Endothelial cell (in vitro differentiated cells): ENCODE measurements around the gene MCTP1. TPM values are rescaled to one million over a fixed set of nuclear protein-coding genes. Genes with fewer than 3 reads are reported as not detected.

Experiments
- DNase-seq: peaks from one replicate; pipeline ENCODE4 v3.0.0; 2021; ENCODE audit warnings: low spot score
- H3K27ac Mint-ChIP-seq: one replicate; pipeline ENCODE4 v1.8.0; 2021; ENCODE audit warnings: mixed read lengths, inconsistent platforms; ENCODE audit not compliant: unreplicated experiment
- H3K27me3 Mint-ChIP-seq: one replicate; pipeline ENCODE4 v1.8.0; 2021; ENCODE audit warnings: mild to moderate bottlenecking, moderate library complexity, mixed read lengths, inconsistent platforms; ENCODE audit not compliant: unreplicated experiment
- H3K36me3 Mint-ChIP-seq: one replicate; pipeline ENCODE4 v1.8.0; 2021; ENCODE audit warnings: mild to moderate bottlenecking, low read depth, mixed read lengths, inconsistent platforms; ENCODE audit not compliant: unreplicated experiment
- H3K4me1 Mint-ChIP-seq: one replicate; pipeline ENCODE4 v1.8.0; 2021; ENCODE audit warnings: mild to moderate bottlenecking, mixed read lengths, inconsistent platforms; ENCODE audit not compliant: unreplicated experiment
- H3K4me3 Mint-ChIP-seq: one replicate; pipeline ENCODE4 v1.8.0; 2021; ENCODE audit warnings: mild to moderate bottlenecking, mixed read lengths, inconsistent platforms; ENCODE audit not compliant: unreplicated experiment
- H3K9me3 Mint-ChIP-seq: one replicate; pipeline ENCODE4 v1.8.0; 2021; ENCODE audit warnings: mixed read lengths, inconsistent platforms; ENCODE audit not compliant: unreplicated experiment
- total RNA-seq: library from RNA; stranded (reverse); fragmentation: NEBNext Ultra II Directional; extraction: Animal tissue kit (Norgen Biotek cat#: 25700); gene quantifications from one replicate; pipeline ENCODE4 v1.2.1, GENCODE V29; 2021; ENCODE audit not compliant: unreplicated experiment
- TF ChIP-seq, protein P1 (sequence below): fragments of 200-600 bp; sonication (generic); IDR thresholded peaks from one replicate; pipeline ENCODE4 v1.5.0; 2021; ENCODE audit warnings: antibody characterized with exemption; ENCODE audit not compliant: unreplicated experiment

MCTP1 gene
- total RNA-seq, 1 donor from 2014 or later: 2.2 TPM

GRCh38 chr5:95194856-95195255, 90.0 kb downstream of the MCTP1 start:
- Mint-ChIP-seq H3K9me3 (no peaks in the 10 kb centered on the region), H3K36me3 (no peaks in the 10 kb centered on the region), H3K27me3 (peaks cover 2% of the 10 kb centered on the region), H3K4me3 (no peak overlapping the region), H3K4me1 (no peaks in the 10 kb centered on the region), H3K27ac (no peak overlapping the region)
- TF ChIP-seq, protein P1, sequence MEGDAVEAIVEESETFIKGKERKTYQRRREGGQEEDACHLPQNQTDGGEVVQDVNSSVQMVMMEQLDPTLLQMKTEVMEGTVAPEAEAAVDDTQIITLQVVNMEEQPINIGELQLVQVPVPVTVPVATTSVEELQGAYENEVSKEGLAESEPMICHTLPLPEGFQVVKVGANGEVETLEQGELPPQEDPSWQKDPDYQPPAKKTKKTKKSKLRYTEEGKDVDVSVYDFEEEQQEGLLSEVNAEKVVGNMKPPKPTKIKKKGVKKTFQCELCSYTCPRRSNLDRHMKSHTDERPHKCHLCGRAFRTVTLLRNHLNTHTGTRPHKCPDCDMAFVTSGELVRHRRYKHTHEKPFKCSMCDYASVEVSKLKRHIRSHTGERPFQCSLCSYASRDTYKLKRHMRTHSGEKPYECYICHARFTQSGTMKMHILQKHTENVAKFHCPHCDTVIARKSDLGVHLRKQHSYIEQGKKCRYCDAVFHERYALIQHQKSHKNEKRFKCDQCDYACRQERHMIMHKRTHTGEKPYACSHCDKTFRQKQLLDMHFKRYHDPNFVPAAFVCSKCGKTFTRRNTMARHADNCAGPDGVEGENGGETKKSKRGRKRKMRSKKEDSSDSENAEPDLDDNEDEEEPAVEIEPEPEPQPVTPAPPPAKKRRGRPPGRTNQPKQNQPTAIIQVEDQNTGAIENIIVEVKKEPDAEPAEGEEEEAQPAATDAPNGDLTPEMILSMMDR: no peak
- no peak for DNase-seq

DNA sequence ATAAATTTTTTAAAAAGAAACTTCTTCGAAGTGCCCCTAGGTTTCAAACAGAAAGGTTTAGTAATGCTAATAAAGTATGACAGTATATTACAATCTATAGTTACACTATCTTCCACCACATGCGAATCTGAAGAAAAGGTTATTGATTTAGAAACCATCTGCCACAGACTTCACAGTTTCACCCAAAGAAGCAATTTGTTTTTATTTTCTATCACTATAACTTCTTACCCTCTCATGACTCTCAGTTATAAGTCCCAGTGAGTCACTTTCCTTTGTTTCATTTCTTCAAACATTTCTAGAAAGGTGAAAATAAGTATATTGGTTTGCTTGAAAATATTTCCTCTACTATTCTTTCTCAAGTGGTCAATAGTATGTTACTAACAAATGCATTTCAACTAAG, 93.6 kb downstream of the MCTP1 start:
- Mint-ChIP-seq H3K36me3 (no peaks in the 10 kb centered on the region), H3K27me3 (peaks cover 2% of the 10 kb centered on the region), H3K9me3 (no peaks in the 10 kb centered on the region), H3K4me3 (no peak overlapping the region), H3K27ac (no peak overlapping the region), H3K4me1 (no peaks in the 10 kb centered on the region)
- DNase-seq: no peak
- TF ChIP-seq, protein P1: no peak

- no peak for DNase-seq
- no peaks in the 10 kb centered on the region for H3K27me3 Mint-ChIP-seq
- no peak overlapping the region for H3K27ac Mint-ChIP-seq
- no peaks in the 10 kb centered on the region for H3K4me1 Mint-ChIP-seq
- no peaks in the 10 kb centered on the region for H3K9me3 Mint-ChIP-seq
- H3K36me3 Mint-ChIP-seq: no peaks in the 10 kb centered on the region
- TF ChIP-seq, protein P1: no peak
- no peak overlapping the region for H3K4me3 Mint-ChIP-seq
Observed at GRCh38 chr5:95184924-95185323, 100.0 kb downstream of the MCTP1 start.

DNA sequence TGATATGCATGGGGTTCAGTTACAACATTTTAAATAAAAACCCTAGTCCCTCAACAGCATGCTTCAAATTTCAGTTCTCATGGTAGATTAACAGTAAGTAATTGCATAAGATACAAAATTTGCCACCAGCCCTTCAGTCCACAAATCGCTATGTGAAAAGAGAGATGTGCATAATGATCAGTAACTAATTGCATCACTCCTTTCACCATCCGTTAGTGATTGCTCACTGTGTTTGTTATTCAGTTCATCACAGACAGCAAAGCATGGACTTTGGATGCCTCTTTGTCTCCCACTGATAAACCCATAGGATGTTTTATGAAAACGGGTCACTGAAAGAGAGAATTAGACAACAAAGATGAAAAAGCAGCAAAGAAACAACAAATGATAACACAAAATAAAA, 103.2 kb downstream of the MCTP1 start:
- no peaks in the 10 kb centered on the region for H3K27me3 Mint-ChIP-seq
- H3K4me1 Mint-ChIP-seq: no peaks in the 10 kb centered on the region
- no peak overlapping the region for H3K27ac Mint-ChIP-seq
- TF ChIP-seq, protein P1: no peak
- DNase-seq: no peak
- H3K36me3 Mint-ChIP-seq: no peaks in the 10 kb centered on the region
- H3K4me3 Mint-ChIP-seq: no peak overlapping the region
- H3K9me3 Mint-ChIP-seq: no peaks in the 10 kb centered on the region

DNA sequence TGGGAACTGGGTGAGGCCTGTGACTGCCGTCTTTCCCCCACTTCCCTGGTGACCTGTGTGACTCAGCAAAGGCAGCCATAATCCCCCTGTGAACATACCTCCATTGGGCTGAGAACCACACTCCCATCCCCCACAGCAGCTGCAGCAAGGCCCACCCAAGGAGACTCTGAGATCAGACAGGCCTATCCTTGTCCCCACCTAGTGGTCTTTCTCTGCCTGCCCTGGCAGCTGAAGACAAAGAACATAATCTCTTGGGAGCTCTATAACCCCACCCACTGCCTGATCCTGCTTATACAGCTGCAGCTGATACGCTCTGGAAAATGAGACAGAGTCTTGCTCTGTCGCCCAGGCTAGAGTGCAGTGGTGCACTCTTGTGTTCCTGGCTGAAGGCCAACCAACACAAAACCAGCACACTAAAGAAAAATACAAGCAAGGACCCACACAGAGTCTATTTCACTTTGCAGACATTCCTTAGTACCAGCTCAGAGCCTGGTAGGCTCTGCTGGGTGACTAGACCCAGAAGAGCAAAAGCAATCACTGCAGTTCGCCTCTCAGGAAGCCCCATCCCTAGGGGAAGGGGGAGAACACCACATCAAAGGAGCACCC, 106.7 kb downstream of the MCTP1 start:
- no peak overlapping the region for H3K4me3 Mint-ChIP-seq
- TF ChIP-seq, protein P1: no peak
- DNase-seq: no peak
- no peaks in the 10 kb centered on the region for H3K9me3 Mint-ChIP-seq
- H3K4me1 Mint-ChIP-seq: no peaks in the 10 kb centered on the region
- H3K27me3 Mint-ChIP-seq: no peaks in the 10 kb centered on the region
- H3K36me3 Mint-ChIP-seq: no peaks in the 10 kb centered on the region
- H3K27ac Mint-ChIP-seq: no peak overlapping the region
